ENCODE measurements around the gene ERF.

GRCh38 chr19:42272989-42273406 lies 18.1 kb upstream of the ERF start:
- no peak for TF ChIP-seq EZH2phosphoT487 (IDR thresholded peaks at IDR 0.05; ENCODE audit: borderline replicate concordance, low read length)
- TF ChIP-seq, protein P1, sequence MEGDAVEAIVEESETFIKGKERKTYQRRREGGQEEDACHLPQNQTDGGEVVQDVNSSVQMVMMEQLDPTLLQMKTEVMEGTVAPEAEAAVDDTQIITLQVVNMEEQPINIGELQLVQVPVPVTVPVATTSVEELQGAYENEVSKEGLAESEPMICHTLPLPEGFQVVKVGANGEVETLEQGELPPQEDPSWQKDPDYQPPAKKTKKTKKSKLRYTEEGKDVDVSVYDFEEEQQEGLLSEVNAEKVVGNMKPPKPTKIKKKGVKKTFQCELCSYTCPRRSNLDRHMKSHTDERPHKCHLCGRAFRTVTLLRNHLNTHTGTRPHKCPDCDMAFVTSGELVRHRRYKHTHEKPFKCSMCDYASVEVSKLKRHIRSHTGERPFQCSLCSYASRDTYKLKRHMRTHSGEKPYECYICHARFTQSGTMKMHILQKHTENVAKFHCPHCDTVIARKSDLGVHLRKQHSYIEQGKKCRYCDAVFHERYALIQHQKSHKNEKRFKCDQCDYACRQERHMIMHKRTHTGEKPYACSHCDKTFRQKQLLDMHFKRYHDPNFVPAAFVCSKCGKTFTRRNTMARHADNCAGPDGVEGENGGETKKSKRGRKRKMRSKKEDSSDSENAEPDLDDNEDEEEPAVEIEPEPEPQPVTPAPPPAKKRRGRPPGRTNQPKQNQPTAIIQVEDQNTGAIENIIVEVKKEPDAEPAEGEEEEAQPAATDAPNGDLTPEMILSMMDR (conservative IDR thresholded peaks at IDR 0.05; ENCODE audit: low read depth, low read length) = no peak
- no peak for TF ChIP-seq EZH2 (IDR thresholded peaks at IDR 0.05; ENCODE audit: low read length, unreplicated experiment)

Measured in PC-3 (cell line).